PC-9 (cell line): Measurements from ENCODE around the gene YAP1. TPM values are rescaled to one million over a fixed set of nuclear protein-coding genes. Genes with fewer than 3 reads are reported as not detected.

Experiments used
- BruUV-seq: library from RNA; stranded (reverse); fragments of 400-500 nt; replicated peaks from 2 replicates; lab custom pipeline; 2021; lab: Mats Ljungman, UMichigan
- CTCF ChIA-PET: fragments of 300-600 bp; sonication (Branson Sonifier 250); formaldehyde crosslinking; loops from one replicate; lab custom pipeline; 2022; ENCODE audit warnings: antibody characterized with exemption; lab: Charles Lee
- POLR2A ChIA-PET: fragments of 300-600 bp; sonication (Branson Sonifier 250); formaldehyde crosslinking; loops from one replicate; lab custom pipeline; 2022; ENCODE audit warnings: antibody characterized with exemption; ENCODE audit not compliant: unreplicated experiment; lab: Charles Lee
- DNase-seq, 2 experiments: peaks; one replicate each; pipeline versions ENCODE4 v3.0.0 to v3.0.0-alpha.2; 2015 to 2022; ENCODE audit warnings: mixed read lengths in 1 of 2
- H2AFZ ChIP-seq: fragments of 200-600 bp; sonication (generic); 2 replicates; pipeline ENCODE4 v1.8.1; 2017; ENCODE audit warnings: antibody characterized with exemption
- H3F3A ChIP-seq: fragments of 200-600 bp; sonication (generic); 2 replicates; pipeline ENCODE4 v1.8.1; 2017; ENCODE audit warnings: antibody characterized with exemption, mild to moderate bottlenecking, low read depth; ENCODE audit not compliant: insufficient read depth
- H3K27ac ChIP-seq: fragments of 200-600 bp; sonication (generic); 2 replicates; pipeline ENCODE4 v1.6.1; 2016; ENCODE audit warnings: mixed run types
- H3K27me3 ChIP-seq: fragments of 200-600 bp; sonication (generic); 2 replicates; pipeline ENCODE4 v1.6.1; 2016; ENCODE audit warnings: low read depth, mixed run types; ENCODE audit not compliant: insufficient read depth
- H3K36me3 ChIP-seq: fragments of 200-600 bp; sonication (generic); 2 replicates; pipeline ENCODE4 v1.6.1; 2016; ENCODE audit warnings: low read depth, mixed run types
- H3K4me1 ChIP-seq: fragments of 200-600 bp; sonication (generic); replicated peaks from 2 replicates; pipeline ENCODE4 v1.6.1; 2016; ENCODE audit warnings: mixed run types; ENCODE audit not compliant: insufficient read depth
- H3K4me2 ChIP-seq: fragments of 200-600 bp; sonication (generic); 2 replicates; pipeline ENCODE4 v1.6.1; 2017; ENCODE audit warnings: mixed run types
- H3K4me3 ChIP-seq: fragments of 200-600 bp; sonication (generic); 2 replicates; pipeline ENCODE4 v1.6.1; 2016; ENCODE audit warnings: mixed run types
- H3K79me2 ChIP-seq: fragments of 200-600 bp; sonication (generic); 2 replicates; pipeline ENCODE4 v1.6.1; 2017; ENCODE audit warnings: low read depth, mixed run types
- H3K9me2 ChIP-seq: fragments of 200-600 bp; sonication (generic); 2 replicates; pipeline ENCODE4 v1.8.1; 2017; ENCODE audit warnings: mild to moderate bottlenecking; ENCODE audit not compliant: insufficient read depth
- H3K9me3 ChIP-seq: fragments of 200-600 bp; sonication (generic); 2 replicates; pipeline ENCODE4 v1.8.1; 2016; ENCODE audit warnings: low read depth; ENCODE audit not compliant: insufficient read depth
- H4K20me1 ChIP-seq: fragments of 200-600 bp; sonication (generic); 2 replicates; pipeline ENCODE4 v1.8.1; 2017; ENCODE audit not compliant: insufficient read depth
- EZH2 ChIP-seq: fragments of 200-600 bp; sonication (generic); IDR thresholded peaks from 2 replicates; pipeline ENCODE4 v1.8.0; 2017; ENCODE audit warnings: antibody characterized with exemption, low read depth
- intact Hi-C: fragments of 100-400 bp; cut with micrococcal nuclease; formaldehyde crosslinking; loops from one replicate; pipeline ENCODE4 v1.10.0; 2022; ENCODE audit not compliant: unreplicated experiment
- total RNA-seq: library from RNA; stranded (reverse); gene quantifications from 2 replicates; pipeline ENCODE4 v1.2.3, GENCODE V29; 2021
- TF ChIP-seq, protein P1 (sequence below): fragments of 200-600 bp; sonication (generic); conservative IDR thresholded peaks from 2 replicates; pipeline ENCODE4 v1.6.1; 2017; ENCODE audit warnings: mixed run types, antibody characterized with exemption, mild to moderate bottlenecking, moderate library complexity

YAP1 gene
- total RNA-seq, 1 experiment from 2014 or later, result 111 TPM

- H3K36me3 ChIP-seq, result peaks cover 45% of the 10 kb centered on the region
- no peaks in the 10 kb centered on the region for H3K4me1 ChIP-seq
- H2AFZ ChIP-seq, result no peak overlapping the region
- peaks cover 4% of the 10 kb centered on the region for H3F3A ChIP-seq
- no TSS peak for BruUV-seq
- no peaks in the 10 kb centered on the region for H3K9me2 ChIP-seq
- POLR2A ChIA-PET, result no interaction called here
- no peak overlapping the region for H3K4me3 ChIP-seq
- no peak for TF ChIP-seq EZH2
- peaks cover 10% of the 10 kb centered on the region; the same call in 1 of the 2 replicates for H3K9me3 ChIP-seq
- peaks cover 58% of the 10 kb centered on the region for H3K79me2 ChIP-seq
- CTCF ChIA-PET, result no interaction called here
- no peak for DNase-seq
- intact Hi-C loops, result no loop called here
- H3K27me3 ChIP-seq, result no peaks in the 10 kb centered on the region
- no peak overlapping the region for H3K27ac ChIP-seq
- H4K20me1 ChIP-seq, result no peaks in the 10 kb centered on the region
- no peak overlapping the region for H3K4me2 ChIP-seq
Observed at GRCh38 chr11:102194990-102195389, 84.7 kb downstream of the YAP1 start.

- Histone ChIP-seq H3K9me2 (no peaks in the 10 kb centered on the region), H3K4me2 (no peak overlapping the region), H2AFZ (no peak overlapping the region), H3K9me3 (peaks cover 10% of the 10 kb centered on the region; the same call in 1 of the 2 replicates), H3K79me2 (peaks cover 50% of the 10 kb centered on the region), H3K4me1 (no peaks in the 10 kb centered on the region), H3K27me3 (no peaks in the 10 kb centered on the region), H3K4me3 (no peak overlapping the region), H4K20me1 (no peaks in the 10 kb centered on the region), H3F3A (peaks cover 6% of the 10 kb centered on the region), H3K27ac (no peak overlapping the region), H3K36me3 (peaks cover 44% of the 10 kb centered on the region)
- no peak for DNase-seq
- no peak for TF ChIP-seq EZH2
- TF ChIP-seq, protein P1, sequence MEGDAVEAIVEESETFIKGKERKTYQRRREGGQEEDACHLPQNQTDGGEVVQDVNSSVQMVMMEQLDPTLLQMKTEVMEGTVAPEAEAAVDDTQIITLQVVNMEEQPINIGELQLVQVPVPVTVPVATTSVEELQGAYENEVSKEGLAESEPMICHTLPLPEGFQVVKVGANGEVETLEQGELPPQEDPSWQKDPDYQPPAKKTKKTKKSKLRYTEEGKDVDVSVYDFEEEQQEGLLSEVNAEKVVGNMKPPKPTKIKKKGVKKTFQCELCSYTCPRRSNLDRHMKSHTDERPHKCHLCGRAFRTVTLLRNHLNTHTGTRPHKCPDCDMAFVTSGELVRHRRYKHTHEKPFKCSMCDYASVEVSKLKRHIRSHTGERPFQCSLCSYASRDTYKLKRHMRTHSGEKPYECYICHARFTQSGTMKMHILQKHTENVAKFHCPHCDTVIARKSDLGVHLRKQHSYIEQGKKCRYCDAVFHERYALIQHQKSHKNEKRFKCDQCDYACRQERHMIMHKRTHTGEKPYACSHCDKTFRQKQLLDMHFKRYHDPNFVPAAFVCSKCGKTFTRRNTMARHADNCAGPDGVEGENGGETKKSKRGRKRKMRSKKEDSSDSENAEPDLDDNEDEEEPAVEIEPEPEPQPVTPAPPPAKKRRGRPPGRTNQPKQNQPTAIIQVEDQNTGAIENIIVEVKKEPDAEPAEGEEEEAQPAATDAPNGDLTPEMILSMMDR, result no peak
- ChIA-PET CTCF (no interaction called here), POLR2A (no interaction called here)
- BruUV-seq, result no TSS peak
- intact Hi-C loops, result no loop called here
Observed at GRCh38 chr11:102196351-102196750, 86.1 kb downstream of the YAP1 start.

GRCh38 chr11:102196816-102197215, 86.6 kb downstream of the YAP1 start:
- Histone ChIP-seq H3K9me3 (peaks cover 10% of the 10 kb centered on the region; the same call in 1 of the 2 replicates), H3K27me3 (no peaks in the 10 kb centered on the region), H3K36me3 (peaks cover 40% of the 10 kb centered on the region), H4K20me1 (no peaks in the 10 kb centered on the region), H2AFZ (no peak overlapping the region), H3K4me3 (no peak overlapping the region), H3K79me2 (peaks cover 54% of the 10 kb centered on the region), H3K4me1 (no peaks in the 10 kb centered on the region), H3K4me2 (no peak overlapping the region), H3K27ac (0 out of 2 replicates have a peak overlapping the region, but pooled peaks have one; percentile 0), H3K9me2 (no peaks in the 10 kb centered on the region), H3F3A (peaks cover 8% of the 10 kb centered on the region)
- ChIA-PET POLR2A (interaction anchor here (0.6 kb wide), 1 partner anchor 26 kb away, joined by 6 read pairs; no protein-coding TSS in a partner anchor), CTCF (no interaction called here)
- no peak for DNase-seq
- intact Hi-C loops, result no loop called here
- BruUV-seq, result no TSS peak
- TF ChIP-seq, protein P1, result no peak
- no peak for TF ChIP-seq EZH2
